HS-5 (cell line): ENCODE results near the gene ARHGEF26.

Experiments
- DNase-seq: peaks from one replicate; pipeline ENCODE4 v3.0.0-alpha.2; 2012; ENCODE audit warnings: low read depth

ARHGEF26 gene

GRCh38 chr3:154254527-154254926 lies 133.3 kb downstream of the ARHGEF26 start:
- no peak for DNase-seq

- DNase-seq = no peak
Measured at GRCh38 chr3:154273381-154273780, 152.2 kb downstream of the ARHGEF26 start.

GRCh38 chr3:154274348-154274747 lies 153.2 kb downstream of the ARHGEF26 start:
- no peak for DNase-seq

DNA sequence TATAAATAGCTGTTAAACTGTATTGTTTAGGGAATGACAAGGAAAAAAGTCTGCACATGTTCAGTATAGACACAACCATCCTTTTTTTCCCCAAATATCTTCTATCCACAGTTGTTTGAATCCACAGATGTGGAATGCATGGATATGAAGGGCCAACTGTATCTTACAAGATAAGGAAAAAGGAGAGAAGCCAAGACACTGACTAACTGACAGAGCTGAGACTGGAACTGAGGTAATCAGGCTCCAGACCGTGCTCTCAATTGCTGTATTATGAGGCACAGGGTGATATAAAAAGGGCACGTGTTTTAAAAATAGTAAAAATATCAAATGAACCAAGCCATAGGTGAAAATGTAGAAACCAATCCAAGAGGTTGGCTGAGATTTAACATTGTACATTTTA lies 154.1 kb downstream of the ARHGEF26 start:
- DNase-seq = no peak

DNA sequence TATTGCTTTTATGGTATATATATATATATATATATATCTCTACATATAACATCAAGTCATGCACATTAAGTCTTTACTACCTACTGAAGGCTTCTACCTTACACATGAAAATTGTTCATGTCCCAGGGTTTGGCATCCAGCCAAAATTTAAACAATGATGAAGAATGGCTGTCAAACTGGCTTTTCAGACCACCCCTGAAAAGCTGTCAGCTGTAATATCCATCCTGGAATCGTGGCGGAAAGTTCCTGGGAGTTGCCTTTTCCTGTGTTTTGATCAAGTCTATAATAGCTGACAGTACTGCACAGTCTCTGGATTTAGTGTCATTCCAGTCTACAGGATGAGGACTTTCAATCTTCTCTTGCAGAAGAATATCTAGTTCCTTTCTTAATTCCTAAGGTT lies 154.8 kb downstream of the ARHGEF26 start:
- DNase-seq = no peak

GRCh38 chr3:154280161-154280560 lies 159.0 kb downstream of the ARHGEF26 start:
- DNase-seq = no peak

GRCh38 chr3:154285221-154285620 lies 164.0 kb downstream of the ARHGEF26 start:
- DNase-seq = no peak

DNA sequence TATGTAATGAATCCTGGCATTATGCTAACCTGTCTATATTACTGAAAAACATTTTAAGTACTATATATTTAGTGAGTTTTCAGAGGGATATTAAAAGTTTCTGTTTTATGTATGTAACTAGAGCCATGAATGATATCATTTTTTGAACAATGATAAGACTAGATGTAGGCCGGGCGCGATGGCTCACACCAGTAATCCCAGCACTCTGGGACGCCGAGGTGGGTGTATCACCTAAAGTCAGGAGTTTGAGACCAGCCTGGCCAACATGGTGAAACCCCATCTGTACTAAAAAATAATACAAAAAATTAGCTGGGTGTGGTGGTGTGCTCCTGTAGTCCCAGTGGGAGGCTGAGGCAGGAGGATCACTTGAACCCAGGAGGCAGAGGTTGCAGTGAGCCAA lies 169.0 kb downstream of the ARHGEF26 start:
- DNase-seq = no peak

- DNase-seq = no peak
Measured at GRCh38 chr3:154294016-154294415, 172.8 kb downstream of the ARHGEF26 start.

GRCh38 chr3:154301561-154301960 lies 180.4 kb downstream of the ARHGEF26 start:
- no peak for DNase-seq

DNA sequence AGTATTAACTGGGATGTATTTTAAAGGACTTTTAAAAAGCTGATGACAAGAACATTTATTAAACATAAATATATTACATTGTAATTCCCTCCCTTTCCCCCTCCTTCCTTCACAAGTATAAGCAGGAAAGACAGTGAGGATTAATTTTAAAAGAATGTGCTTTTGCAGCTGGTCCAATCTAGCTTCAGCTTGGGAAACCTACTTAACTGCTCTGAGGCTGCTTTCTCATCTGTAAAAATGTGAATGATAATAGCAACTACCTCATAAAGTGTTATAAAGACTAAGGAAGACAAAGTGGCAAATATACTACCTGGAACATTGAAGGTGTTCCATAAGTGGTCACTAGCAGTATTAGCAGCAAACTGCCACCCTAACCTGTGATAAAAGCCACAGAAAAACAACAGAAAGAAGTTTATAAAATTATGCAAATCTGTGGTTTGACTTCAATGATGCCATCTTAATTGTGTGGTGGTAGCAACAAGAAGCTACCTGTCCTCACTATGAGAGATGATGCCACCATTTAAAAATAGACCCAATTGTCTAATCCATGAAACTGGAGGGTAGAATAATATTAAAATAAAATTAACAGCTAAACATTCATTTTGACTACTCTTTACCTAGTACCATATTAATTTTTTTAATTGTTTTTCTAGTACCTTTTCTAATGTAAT lies 183.1 kb downstream of the ARHGEF26 start:
- DNase-seq = no peak

GRCh38 chr3:154304936-154305335 lies 183.7 kb downstream of the ARHGEF26 start:
- DNase-seq = no peak

- no peak for DNase-seq
Measured at GRCh38 chr3:154307363-154307762, 186.2 kb downstream of the ARHGEF26 start.
